GM23338 (cell line): ENCODE measurements around the gene ZGPAT. TPM values are rescaled to one million over a fixed set of nuclear protein-coding genes. Genes with fewer than 3 reads are reported as not detected.

Source experiments
- ATAC-seq: fragments of 200-7000 bp; cut with Tn5 transposase; 3 replicates; pipeline ENCODE4 v1.9.1; 2020
- DNase-seq: peaks from one replicate; pipeline ENCODE4 v3.0.0-alpha.2; 2015; ENCODE audit warnings: low spot score
- H2AFZ ChIP-seq: fragments of 200-600 bp; sonication (generic); 2 replicates; pipeline ENCODE4 v1.8.0; 2016; ENCODE audit warnings: antibody characterized with exemption, mild to moderate bottlenecking, moderate library complexity
- H3F3A ChIP-seq: fragments of 200-600 bp; sonication (generic); replicated peaks from 2 replicates; pipeline ENCODE4 v1.8.0; 2017; ENCODE audit warnings: antibody characterized with exemption, mixed run types, low read depth
- H3K27ac ChIP-seq: fragments of 200-600 bp; sonication (generic); 2 replicates; pipeline ENCODE4 v1.6.1; 2016; ENCODE audit warnings: low read depth
- H3K27me3 ChIP-seq: fragments of 200-600 bp; sonication (generic); 2 replicates; pipeline ENCODE4 v1.8.0; 2016; ENCODE audit warnings: mild to moderate bottlenecking, mixed run types, moderate library complexity; ENCODE audit not compliant: insufficient read depth
- H3K36me3 ChIP-seq: fragments of 200-600 bp; sonication (generic); 2 replicates; pipeline ENCODE4 v1.8.0; 2016; ENCODE audit warnings: mild to moderate bottlenecking; ENCODE audit not compliant: insufficient read depth
- H3K4me1 ChIP-seq: fragments of 200-600 bp; sonication (generic); 2 replicates; pipeline ENCODE4 v1.8.0; 2016; ENCODE audit warnings: mild to moderate bottlenecking, moderate library complexity; ENCODE audit not compliant: insufficient read depth
- H3K4me2 ChIP-seq: fragments of 200-600 bp; sonication (generic); 2 replicates; pipeline ENCODE4 v1.7.1; 2017; ENCODE audit warnings: mixed run types
- H3K4me3 ChIP-seq: fragments of 200-600 bp; sonication (generic); 2 replicates; pipeline ENCODE4 v1.6.1; 2016; ENCODE audit warnings: mixed run types
- H3K79me2 ChIP-seq: fragments of 200-600 bp; sonication (generic); replicated peaks from 2 replicates; pipeline ENCODE4 v1.8.0; 2017; ENCODE audit warnings: mild to moderate bottlenecking; ENCODE audit not compliant: insufficient read depth
- H3K9me2 ChIP-seq: fragments of 200-600 bp; sonication (generic); 2 replicates; pipeline ENCODE4 v1.8.0; 2017; ENCODE audit not compliant: insufficient read depth
- H4K20me1 ChIP-seq: fragments of 200-600 bp; sonication (generic); replicated peaks from 2 replicates; pipeline ENCODE4 v1.8.0; 2017; ENCODE audit warnings: mild to moderate bottlenecking; ENCODE audit not compliant: insufficient read depth
- H3K27ac Mint-ChIP-seq: 2 replicates; pipeline ENCODE4 v1.8.0; 2020; ENCODE audit warnings: inconsistent platforms, mild to moderate bottlenecking, moderate library complexity, mixed read lengths
- H3K27me3 Mint-ChIP-seq: 3 replicates; pipeline ENCODE4 v1.8.0; 2022; ENCODE audit warnings: low read depth, mild to moderate bottlenecking, moderate library complexity, mixed read lengths, inconsistent platforms; ENCODE audit not compliant: insufficient read depth, poor library complexity
- H3K36me3 Mint-ChIP-seq: 3 replicates; pipeline ENCODE4 v1.8.0; 2021; ENCODE audit warnings: low read depth, mild to moderate bottlenecking, inconsistent platforms, moderate library complexity, mixed read lengths
- H3K4me1 Mint-ChIP-seq: 3 replicates; pipeline ENCODE4 v1.8.0; 2020; ENCODE audit warnings: mild to moderate bottlenecking, inconsistent platforms, mixed read lengths
- H3K4me3 Mint-ChIP-seq: 3 replicates; pipeline ENCODE4 v1.8.0; 2021; ENCODE audit warnings: moderate library complexity, mild to moderate bottlenecking, inconsistent platforms, mixed read lengths
- H3K9me3 Mint-ChIP-seq: 3 replicates; pipeline ENCODE4 v1.8.0; 2020; ENCODE audit warnings: moderate library complexity, mild to moderate bottlenecking, inconsistent platforms, mixed read lengths
- CREB1 ChIP-seq: fragments of 250-450 bp; sonication (Bioruptor Pico); IDR thresholded peaks from 2 replicates; pipeline ENCODE4 v1.5.0; 2020; ENCODE audit warnings: low read depth, mild to moderate bottlenecking, moderate library complexity
- CTCF ChIP-seq, 2 experiments: fragments of 200-600 bp in 1 of 2; sonication (generic) in 1 of 2; conservative IDR thresholded peaks; 2 replicates each; pipeline versions ENCODE4 v1.5.1 to v1.6.1; 2016 to 2017; ENCODE audit warnings: antibody characterized with exemption in 2 of 2, low read depth in 2 of 2, mild to moderate bottlenecking in 2 of 2, moderate library complexity in 1 of 2
- ETS1 ChIP-seq: IDR thresholded peaks from 2 replicates; pipeline ENCODE4 v1.6.1; 2016; ENCODE audit warnings: antibody characterized with exemption
- EZH2 ChIP-seq: fragments of 200-600 bp; sonication (generic); IDR thresholded peaks from one replicate; pipeline ENCODE4 v1.8.0; 2017; ENCODE audit warnings: antibody characterized with exemption, mild to moderate bottlenecking, low read depth; ENCODE audit not compliant: unreplicated experiment
- EZH2phosphoT487 ChIP-seq: fragments of 200-600 bp; sonication (generic); IDR thresholded peaks from one replicate; pipeline ENCODE4 v1.8.1; 2018; ENCODE audit warnings: antibody characterized with exemption; ENCODE audit not compliant: unreplicated experiment
- JUNB ChIP-seq: IDR thresholded peaks from one replicate; pipeline ENCODE4 v1.6.1; 2016; ENCODE audit warnings: antibody characterized with exemption; ENCODE audit not compliant: unreplicated experiment
- NANOG ChIP-seq: IDR thresholded peaks from 2 replicates; pipeline ENCODE4 v1.6.1; 2016; ENCODE audit warnings: antibody characterized with exemption, borderline replicate concordance
- POLR2AphosphoS5 ChIP-seq: IDR thresholded peaks from 2 replicates; pipeline ENCODE4 v1.6.1; 2016; ENCODE audit warnings: antibody characterized with exemption, low read depth
- REST ChIP-seq: IDR thresholded peaks from one replicate; pipeline ENCODE4 v1.6.1; 2018; ENCODE audit warnings: antibody characterized with exemption; ENCODE audit not compliant: unreplicated experiment
- STAT1 ChIP-seq: IDR thresholded peaks from one replicate; pipeline ENCODE4 v1.6.1; 2016; ENCODE audit warnings: antibody characterized with exemption; ENCODE audit not compliant: unreplicated experiment
- ZNF114 ChIP-seq: fragments of 250-450 bp; sonication (Bioruptor Pico); IDR thresholded peaks from 2 replicates; pipeline ENCODE4 v1.5.0; 2020; ENCODE audit warnings: mild to moderate bottlenecking, moderate library complexity
- ZNF331 ChIP-seq: fragments of 250-450 bp; sonication (Bioruptor Pico); IDR thresholded peaks from 2 replicates; pipeline ENCODE4 v1.5.0; 2020; ENCODE audit warnings: low read depth, mild to moderate bottlenecking, moderate library complexity
- ZNF462 ChIP-seq: fragments of 250-450 bp; sonication (Bioruptor Pico); IDR thresholded peaks from 2 replicates; pipeline ENCODE4 v1.5.0; 2020; ENCODE audit warnings: mild to moderate bottlenecking, moderate library complexity
- polyA plus RNA-seq: library from polyadenylated mRNA; unstranded; fragments of >200 nt; fragmentation: Nextera tagmentation; extraction: Ambion mirVana; gene quantifications from 2 replicates; pipeline ENCODE4 v1.2.1, GENCODE V29; 2016
- total RNA-seq: library from RNA; depleted of rRNA; stranded (reverse); fragments of >200 nt; shearing (Covaris generic); gene quantifications from 2 replicates; pipeline ENCODE4 v1.2.3, GENCODE V29; 2014

Gene ZGPAT
- total and polyA plus RNA-seq, 2 experiments from 2014 or later: 25.0 to 39.2 TPM

GRCh38 chr20:63695424-63696305 is 12.2 kb upstream of the ZGPAT start:
- no peak overlapping the region for H3K27ac Mint-ChIP-seq
- peaks cover 4% of the 10 kb centered on the region; the same call in 1 of the 2 replicates for H3F3A ChIP-seq
- H3K4me1 Mint-ChIP-seq: peaks cover 3% of the 10 kb centered on the region; the same call in 2 of the 3 replicates
- peak overlapping the region; percentile 61; the same call in 2 of the 3 replicates for H3K4me3 Mint-ChIP-seq
- H3K9me2 ChIP-seq: no peaks in the 10 kb centered on the region
- peaks cover 32% of the 10 kb centered on the region for H3K27me3 Mint-ChIP-seq
- peak overlapping the region; percentile 65 for H3K4me3 ChIP-seq
- no peaks in the 10 kb centered on the region for H3K79me2 ChIP-seq
- peaks cover 27% of the 10 kb centered on the region for H3K36me3 Mint-ChIP-seq
- H2AFZ ChIP-seq: no peak overlapping the region
- H3K9me3 Mint-ChIP-seq: peaks cover 14% of the 10 kb centered on the region; the same call in 2 of the 3 replicates
- H3K27me3 ChIP-seq: no peaks in the 10 kb centered on the region
- ATAC-seq (no peak), DNase-seq (no peak)
- no peaks in the 10 kb centered on the region for H3K36me3 ChIP-seq
- peak overlapping the region; percentile 88 for H3K4me2 ChIP-seq
- TF ChIP-seq JUNB (no peak), CTCF (conservative IDR thresholded peaks at IDR 0.05; ENCODE audit: low read depth in 2 of 2) (no peak), STAT1 (no peak), REST (no peak), POLR2AphosphoS5 (no peak), NANOG (no peak), ZNF114 (CRISPR knock-in tag) (no peak), EZH2 (no peak), ZNF462 (CRISPR knock-in tag) (no peak), EZH2phosphoT487 (no peak), CREB1 (CRISPR knock-in tag) (no peak), ETS1 (no peak), ZNF331 (CRISPR knock-in tag) (no peak)
- H3K27ac ChIP-seq: no peak overlapping the region
- H4K20me1 ChIP-seq: no peaks in the 10 kb centered on the region
- no peaks in the 10 kb centered on the region for H3K4me1 ChIP-seq
